GM12878 (cell line): ENCODE data around the gene STX8. TPM values are rescaled to one million over a fixed set of nuclear protein-coding genes. Genes with fewer than 3 reads are reported as not detected.

ENCODE experiments used
- ATAC-seq: fragments of 200-7000 bp; cut with Tn5 transposase; 3 replicates; pipeline ENCODE4 v1.9.1; 2020; ENCODE audit warnings: mild to moderate bottlenecking, moderate library complexity
- BruUV-seq: library from RNA; stranded (reverse); fragments of 400-500 nt; replicated peaks from 2 replicates; lab custom pipeline; 2021; lab: Mats Ljungman, UMichigan
- CTCF ChIA-PET: fragments of 300-600 bp; sonication (Branson Sonifier 250); formaldehyde crosslinking; extraction: SDS; loops from one replicate; lab custom pipeline; 2021; ENCODE audit warnings: inconsistent platforms; lab: Yijun Ruan, JAX
- POLR2A ChIA-PET: fragments of 350-600 bp; formaldehyde crosslinking; extraction: SDS; loops from one replicate; lab custom pipeline; 2021; ENCODE audit warnings: inconsistent platforms; lab: Charles Lee
- RAD21 ChIA-PET: fragments of 300-600 bp; sonication (Branson Sonifier 250); formaldehyde crosslinking; loops from one replicate; lab custom pipeline; 2023; ENCODE audit warnings: antibody characterized with exemption; ENCODE audit not compliant: unreplicated experiment; lab: Charles Lee
- SMC1A ChIA-PET: fragments of 300-600 bp; sonication (Branson Sonifier 250); formaldehyde crosslinking; loops from one replicate; lab custom pipeline; 2023; ENCODE audit not compliant: unreplicated experiment, uncharacterized antibody; lab: Charles Lee
- DNase-seq: peaks from one replicate; pipeline ENCODE4 v3.0.0-alpha.2; 2011; ENCODE audit warnings: low read depth, low spot score
- FAIRE-seq: peaks from 3 replicates; lab custom pipeline; 2011; peaks lifted over from hg19 to GRCh38; lab: Jason Lieb, UNC
- H2AFZ ChIP-seq: 2 replicates; pipeline ENCODE4 v1.6.0; 2011; ENCODE audit warnings: low read depth, low read length, control low read depth; ENCODE audit not compliant: control insufficient read depth
- H3K27ac ChIP-seq: 2 replicates; pipeline ENCODE4 v1.5.1; 2011; ENCODE audit warnings: control low read depth; ENCODE audit not compliant: control insufficient read depth, insufficient read depth
- H3K27me3 ChIP-seq, 2 experiments: replicated peaks in 1 of 2; 2 replicates each; pipeline versions ENCODE4 v1.6.0 to v1.6.1; 2011; ENCODE audit warnings: low read length in 1 of 2; ENCODE audit not compliant: control insufficient read depth in 2 of 2, insufficient read depth in 2 of 2
- H3K36me3 ChIP-seq, 2 experiments: 2 replicates each; pipeline ENCODE4 v1.5.1; 2011; ENCODE audit warnings: low read length in 1 of 2; ENCODE audit not compliant: control insufficient read depth in 2 of 2, insufficient read depth in 2 of 2
- H3K4me1 ChIP-seq: 2 replicates; pipeline ENCODE4 v1.6.1; 2011; ENCODE audit warnings: mild to moderate bottlenecking, low read length, moderate library complexity, mixed read lengths; ENCODE audit not compliant: control insufficient read depth, insufficient read depth
- H3K4me2 ChIP-seq: 2 replicates; pipeline ENCODE4 v1.6.0; 2011; ENCODE audit warnings: control low read depth; ENCODE audit not compliant: control insufficient read depth, insufficient read depth
- H3K4me3 ChIP-seq: fragments of 200-600 bp; sonication (generic); 2 replicates; pipeline ENCODE4 v1.5.1; 2016
- H3K79me2 ChIP-seq: 2 replicates; pipeline ENCODE4 v1.6.0; 2011; ENCODE audit warnings: low read length; ENCODE audit not compliant: control insufficient read depth, insufficient read depth
- H3K9ac ChIP-seq: 2 replicates; pipeline ENCODE4 v1.8.0; 2011; ENCODE audit warnings: low read length, control low read depth, mixed read lengths; ENCODE audit not compliant: control insufficient read depth, insufficient read depth
- H3K9me3 ChIP-seq: replicated peaks from 3 replicates; pipeline ENCODE4 v1.5.1; 2011; ENCODE audit warnings: mild to moderate bottlenecking, low read length; ENCODE audit not compliant: control insufficient read depth, insufficient read depth
- H4K20me1 ChIP-seq: 2 replicates; pipeline ENCODE4 v1.6.0; 2011; ENCODE audit not compliant: control insufficient read depth, insufficient read depth
- BCL3 ChIP-seq: IDR thresholded peaks from 2 replicates; pipeline ENCODE4 v1.6.1; 2011; ENCODE audit warnings: borderline replicate concordance, low read depth, mild to moderate bottlenecking, moderate library complexity, low read length; ENCODE audit not compliant: insufficient read depth, poor library complexity, severe bottlenecking
- CHD1 ChIP-seq: IDR thresholded peaks from 2 replicates; pipeline ENCODE4 v1.6.1; 2012; ENCODE audit warnings: low read depth, low read length, improper control_type of control experiment
- CTCF ChIP-seq, 3 experiments: IDR thresholded peaks in 2 of 3; conservative IDR thresholded peaks in 1 of 3; 2 replicates each; pipeline ENCODE4 v1.5.1; 2011; ENCODE audit warnings: low read depth in 3 of 3, low read length in 3 of 3, mild to moderate bottlenecking in 3 of 3, control low read depth in 2 of 3, moderate library complexity in 2 of 3, inconsistent platforms in 1 of 3, mixed read lengths in 1 of 3; ENCODE audit not compliant: control insufficient read depth in 2 of 3, insufficient read depth in 1 of 3; ENCODE audit errors: extremely low read depth in 1 of 3
- IRF4 ChIP-seq: IDR thresholded peaks from 2 replicates; pipeline ENCODE4 v1.6.1; 2011; ENCODE audit warnings: low read depth, low read length
- JUNB ChIP-seq: IDR thresholded peaks from 2 replicates; pipeline ENCODE4 v1.6.1; 2016; ENCODE audit warnings: antibody characterized with exemption, mild to moderate bottlenecking
- MTA3 ChIP-seq: IDR thresholded peaks from 2 replicates; pipeline ENCODE4 v1.6.1; 2012; ENCODE audit warnings: low read length, inconsistent platforms, borderline replicate concordance
- NFYB ChIP-seq: IDR thresholded peaks from 2 replicates; pipeline ENCODE4 v1.6.1; 2011; ENCODE audit warnings: low read depth, mild to moderate bottlenecking, low read length, improper control_type of control experiment, moderate library complexity; ENCODE audit not compliant: insufficient read depth
- PAX8 ChIP-seq: fragments of 450-650 bp; IDR thresholded peaks from 2 replicates; pipeline ENCODE4 v1.6.1; 2017; ENCODE audit warnings: mild to moderate bottlenecking, moderate library complexity
- RCOR1 ChIP-seq: conservative IDR thresholded peaks from 2 replicates; pipeline ENCODE4 v1.6.1; 2012; ENCODE audit warnings: low read depth, low read length, improper control_type of control experiment
- SRF ChIP-seq, 2 experiments: IDR thresholded peaks; 2 replicates each; pipeline ENCODE4 v1.6.1; 2011; ENCODE audit warnings: low read depth in 2 of 2, low read length in 2 of 2, mild to moderate bottlenecking in 1 of 2, moderate library complexity in 1 of 2
- TCF12 ChIP-seq: IDR thresholded peaks from 2 replicates; pipeline ENCODE4 v1.6.1; 2011; ENCODE audit warnings: low read depth, mild to moderate bottlenecking, low read length
- USF2 ChIP-seq: IDR thresholded peaks from 2 replicates; pipeline ENCODE4 v1.6.1; 2011; ENCODE audit warnings: low read depth, low read length, improper control_type of control experiment, borderline replicate concordance
- ZNF24 ChIP-seq: fragments of 450-650 bp; IDR thresholded peaks from 2 replicates; pipeline ENCODE4 v1.6.1; 2017; ENCODE audit warnings: antibody characterized with exemption, mild to moderate bottlenecking
- WGBS: methylation state at CpG from one replicate; pipeline ENCODE4 v1.1.6; 2016; ENCODE audit warnings: low lambda C conversion rate; ENCODE audit not compliant: insufficient replicate concordance, insufficient coverage; ENCODE audit errors: missing lambda C conversion rate; 5-methylcytosine and 5-hydroxymethylcytosine counted together
- in situ Hi-C: fragments of 300-500 bp; cut with MboI; formaldehyde crosslinking; loops from 9 replicates; pipeline ENCODE4 v1.14.3; 2018; ENCODE audit warnings: mixed read lengths
- intact Hi-C: fragments of 100-400 bp; cut with micrococcal nuclease; formaldehyde crosslinking; loops from one replicate; pipeline ENCODE4 v1.14.2; 2022; ENCODE audit not compliant: unreplicated experiment
- polyA plus RNA-seq, 11 experiments: library from polyadenylated mRNA; depleted of rRNA in 4 of 11; unstranded in 6 of 11; stranded (reverse) in 5 of 11; fragments of >200 nt; fragmentation: Nextera tagmentation in 4 of 11; fragmentation: Illumina TruSeq in 1 of 11; extraction: Ambion mirVana in 4 of 11; extraction: Trizol in 1 of 11; gene quantifications; 1 replicate in 1 of 11; 2 replicates in 10 of 11; pipeline versions ENCODE4 v1.2.1 to v1.2.3, GENCODE V29; 2011 to 2016; ENCODE audit warnings: inconsistent platforms in 2 of 11, missing spikeins in 2 of 11, low read depth in 1 of 11
- total RNA-seq, 4 experiments: library from RNA; depleted of rRNA in 3 of 4; stranded (reverse); fragments of >200 nt in 3 of 4; fragmentation: Illumina TruSeq in 1 of 4; extraction: Trizol in 1 of 4; gene quantifications; 2 replicates each; pipeline versions ENCODE4 v1.2.1 to v1.2.3, GENCODE V29; 2013 to 2021
- TF ChIP-seq, protein P1 (sequence below): fragments of 450-650 bp; IDR thresholded peaks from 2 replicates; pipeline ENCODE4 v1.6.1; 2017; ENCODE audit warnings: borderline replicate concordance

The STX8 gene
- total and polyA plus RNA-seq, 10 of the 15 experiments (the other 5 are each of a cell fraction or from before 2014, with no cell fraction given) = 47.9 to 151 (median 72.9) TPM

DNA sequence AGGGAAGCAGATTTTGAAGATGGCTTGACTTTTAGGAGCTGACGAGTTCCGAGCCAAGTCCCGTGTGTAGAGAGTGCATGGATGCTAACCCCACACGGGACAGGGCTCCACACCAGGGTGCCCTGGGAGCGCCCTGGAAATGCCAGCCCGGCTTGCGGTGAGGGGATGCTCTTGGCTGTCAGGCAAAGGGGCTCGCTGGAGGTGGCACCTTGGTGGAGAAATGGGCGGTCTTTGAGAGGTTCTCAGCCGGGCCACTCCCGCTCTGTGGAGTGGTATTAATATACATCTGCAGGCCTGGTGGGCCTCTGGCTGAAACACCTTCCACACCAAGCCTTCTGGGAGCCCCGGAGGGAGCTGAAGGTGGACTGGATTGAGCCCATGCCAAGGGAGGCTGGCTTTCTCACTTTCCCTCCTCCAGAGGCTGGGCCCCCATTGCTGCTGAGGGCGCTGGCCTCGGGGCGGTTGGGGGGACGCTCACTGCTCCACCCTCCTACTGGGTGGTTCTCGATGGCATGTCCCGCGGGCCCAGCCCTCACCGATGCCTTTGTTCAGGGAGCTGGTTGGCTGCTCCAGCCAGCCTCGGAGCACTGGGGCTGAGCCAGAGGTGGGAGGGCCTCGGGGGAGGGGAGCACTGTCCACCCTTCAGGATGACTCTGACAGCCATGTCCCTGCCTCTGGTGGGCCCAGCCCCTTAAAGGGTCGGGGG is 344.0 kb downstream of the STX8 start:
- WGBS = 46% methylated on average over 23 of the region's 23 CpGs
- intact Hi-C loops (no loop called here), in situ Hi-C loops (no loop called here)
- ChIA-PET POLR2A (no interaction called here), SMC1A (no interaction called here), CTCF (no interaction called here), RAD21 (interaction anchor here (1.6 kb wide), 1 partner anchor 13 kb away, joined by 5 read pairs; no protein-coding TSS in a partner anchor)
- no peak overlapping the region for H3K27ac ChIP-seq
- H3K4me1 ChIP-seq = peaks cover 3% of the 10 kb centered on the region; the same call in 1 of the 2 replicates
- H3K4me2 ChIP-seq = no peak overlapping the region
- H2AFZ ChIP-seq = no peak overlapping the region
- H3K36me3 ChIP-seq = no peaks in the 10 kb centered on the region
- H3K4me3 ChIP-seq = no peak overlapping the region
- TF ChIP-seq PAX8 (no peak), NFYB (no peak), SRF (IDR thresholded peaks at IDR 0.05; ENCODE audit: low read depth in 2 of 2, low read length in 2 of 2) (no peak), USF2 (no peak), TCF12 (no peak), MTA3 (no peak), CHD1 (no peak), RCOR1 (no peak), JUNB (no peak), BCL3 (no peak), IRF4 (no peak), ZNF24 (no peak), CTCF (IDR thresholded peaks at IDR 0.05 in 2 of 3, conservative IDR thresholded peaks at IDR 0.05 in 1 of 3; ENCODE audit: control insufficient read depth in 2 of 3, extremely low read depth in 1 of 3, insufficient read depth in 1 of 3, low read depth in 3 of 3, low read length in 3 of 3) (no peak)
- TF ChIP-seq, protein P1, sequence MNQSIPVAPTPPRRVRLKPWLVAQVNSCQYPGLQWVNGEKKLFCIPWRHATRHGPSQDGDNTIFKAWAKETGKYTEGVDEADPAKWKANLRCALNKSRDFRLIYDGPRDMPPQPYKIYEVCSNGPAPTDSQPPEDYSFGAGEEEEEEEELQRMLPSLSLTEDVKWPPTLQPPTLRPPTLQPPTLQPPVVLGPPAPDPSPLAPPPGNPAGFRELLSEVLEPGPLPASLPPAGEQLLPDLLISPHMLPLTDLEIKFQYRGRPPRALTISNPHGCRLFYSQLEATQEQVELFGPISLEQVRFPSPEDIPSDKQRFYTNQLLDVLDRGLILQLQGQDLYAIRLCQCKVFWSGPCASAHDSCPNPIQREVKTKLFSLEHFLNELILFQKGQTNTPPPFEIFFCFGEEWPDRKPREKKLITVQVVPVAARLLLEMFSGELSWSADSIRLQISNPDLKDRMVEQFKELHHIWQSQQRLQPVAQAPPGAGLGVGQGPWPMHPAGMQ = no peak
- no peaks in the 10 kb centered on the region for H3K79me2 ChIP-seq
- DNase-seq (no peak), ATAC-seq (no peak), FAIRE-seq (no peak)
- BruUV-seq = no TSS peak
- 0 out of 2 replicates have a peak, but pooled peaks cover 2% of the 10 kb centered on the region for H4K20me1 ChIP-seq
- H3K27me3 ChIP-seq = peaks cover 0 to 6% of the 10 kb centered on the region in 2 experiments; a peak in 1 of 4 replicates
- no peak overlapping the region for H3K9ac ChIP-seq
- H3K9me3 ChIP-seq = no peaks in the 10 kb centered on the region; the same call in 2 of the 3 replicates
